GM23338 (cell line): ENCODE results near the gene RNLS.

ENCODE experiments used
- CREB1 ChIP-seq: fragments of 250-450 bp; sonication (Bioruptor Pico); IDR thresholded peaks from 2 replicates; pipeline ENCODE4 v1.5.0; 2020; ENCODE audit warnings: low read depth, mild to moderate bottlenecking, moderate library complexity
- CTCF ChIP-seq, 2 experiments: fragments of 200-600 bp in 1 of 2; sonication (generic) in 1 of 2; conservative IDR thresholded peaks; 2 replicates each; pipeline versions ENCODE4 v1.5.1 to v1.6.1; 2016 to 2017; ENCODE audit warnings: antibody characterized with exemption in 2 of 2, low read depth in 2 of 2, mild to moderate bottlenecking in 2 of 2, moderate library complexity in 1 of 2
- ETS1 ChIP-seq: IDR thresholded peaks from 2 replicates; pipeline ENCODE4 v1.6.1; 2016; ENCODE audit warnings: antibody characterized with exemption
- EZH2 ChIP-seq: fragments of 200-600 bp; sonication (generic); IDR thresholded peaks from one replicate; pipeline ENCODE4 v1.8.0; 2017; ENCODE audit warnings: antibody characterized with exemption, mild to moderate bottlenecking, low read depth; ENCODE audit not compliant: unreplicated experiment
- EZH2phosphoT487 ChIP-seq: fragments of 200-600 bp; sonication (generic); IDR thresholded peaks from one replicate; pipeline ENCODE4 v1.8.1; 2018; ENCODE audit warnings: antibody characterized with exemption; ENCODE audit not compliant: unreplicated experiment
- JUNB ChIP-seq: IDR thresholded peaks from one replicate; pipeline ENCODE4 v1.6.1; 2016; ENCODE audit warnings: antibody characterized with exemption; ENCODE audit not compliant: unreplicated experiment
- NANOG ChIP-seq: IDR thresholded peaks from 2 replicates; pipeline ENCODE4 v1.6.1; 2016; ENCODE audit warnings: antibody characterized with exemption, borderline replicate concordance
- POLR2AphosphoS5 ChIP-seq: IDR thresholded peaks from 2 replicates; pipeline ENCODE4 v1.6.1; 2016; ENCODE audit warnings: antibody characterized with exemption, low read depth
- REST ChIP-seq: IDR thresholded peaks from one replicate; pipeline ENCODE4 v1.6.1; 2018; ENCODE audit warnings: antibody characterized with exemption; ENCODE audit not compliant: unreplicated experiment
- STAT1 ChIP-seq: IDR thresholded peaks from one replicate; pipeline ENCODE4 v1.6.1; 2016; ENCODE audit warnings: antibody characterized with exemption; ENCODE audit not compliant: unreplicated experiment
- ZNF114 ChIP-seq: fragments of 250-450 bp; sonication (Bioruptor Pico); IDR thresholded peaks from 2 replicates; pipeline ENCODE4 v1.5.0; 2020; ENCODE audit warnings: mild to moderate bottlenecking, moderate library complexity
- ZNF331 ChIP-seq: fragments of 250-450 bp; sonication (Bioruptor Pico); IDR thresholded peaks from 2 replicates; pipeline ENCODE4 v1.5.0; 2020; ENCODE audit warnings: low read depth, mild to moderate bottlenecking, moderate library complexity

DNA sequence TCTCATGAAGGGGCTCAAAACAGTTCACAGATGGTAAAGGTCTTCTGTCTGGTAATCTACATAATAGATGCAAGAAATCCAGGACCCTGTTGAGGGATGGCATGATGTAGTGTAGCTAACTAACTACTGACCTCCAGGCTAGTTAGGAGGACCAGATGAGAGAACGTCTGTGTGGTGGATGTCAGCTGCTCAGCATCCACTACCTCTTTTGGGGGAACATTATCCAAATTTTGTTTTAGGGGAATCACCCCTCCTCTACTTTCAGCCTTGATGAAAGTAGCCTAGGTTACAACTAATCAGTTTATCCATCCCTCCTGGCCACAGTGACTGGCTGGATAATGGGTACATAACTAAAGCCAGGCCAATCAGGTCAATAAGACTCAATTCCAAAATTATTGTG is 246.0 kb downstream of the RNLS start:
- TF ChIP-seq CTCF (conservative IDR thresholded peaks at IDR 0.05; ENCODE audit: low read depth in 2 of 2) (no peak), EZH2 (no peak), JUNB (no peak), NANOG (no peak), CREB1 (CRISPR knock-in tag) (no peak), REST (no peak), EZH2phosphoT487 (no peak), ZNF331 (CRISPR knock-in tag) (no peak), ZNF114 (CRISPR knock-in tag) (no peak), POLR2AphosphoS5 (no peak), ETS1 (no peak), STAT1 (no peak)
